Left cardiac atrium (tissue), 4 donors: ENCODE data around the gene TMEM44. TPM values are rescaled to one million over a fixed set of nuclear protein-coding genes. Genes with fewer than 3 reads are reported as not detected.

Experiments used
- ATAC-seq, 2 donors: fragments of 200-7000 bp; cut with Tn5 transposase; one replicate each; pipeline ENCODE4 v1.9.1; 2020; ENCODE audit warnings: mild to moderate bottlenecking in 2 of 2, moderate library complexity in 2 of 2
- DNase-seq: peaks from one replicate; pipeline ENCODE4 v3.0.0-alpha.2; 2020
- intact Hi-C, 2 donors: fragments of 100-400 bp; cut with DNase I; formaldehyde crosslinking; loops; one replicate each; pipeline versions ENCODE4 v1.14.1 to v1.15.1; 2022 to 2023
- total RNA-seq, 2 donors: library from RNA; stranded (reverse); fragmentation: NEBNext Ultra II Directional; extraction: Animal tissue kit (Norgen Biotek cat#: 25700); gene quantifications; one replicate each; pipeline ENCODE4 v1.2.1, GENCODE V29; 2021
- donor health status: DM: no; HTN: yes; CAD: no.
- donor health status: DM: no; HTN: yes; CAD: no; lungs with severe emphysema.
- donor health status: DM: yes; HTN: yes; CAD: no.
- donor health status: Dilated cardiomyopathy.

TMEM44 gene
- total RNA-seq, 2 donors from 2014 or later, result 5.6 to 12.1 TPM

GRCh38 chr3:194571491-194572142, 61.6 kb downstream of the TMEM44 start:
- ATAC-seq, result peak in 1 of 2 donors; percentile 2
- peak; percentile 62 for DNase-seq
- intact Hi-C loops, result loop anchor here in 1 of 2 donors (2.0 to 5.0 kb wide), 2 partner anchors 44 to 99 kb away; no protein-coding TSS in a partner anchor

GRCh38 chr3:194570898-194571297, 62.3 kb downstream of the TMEM44 start:
- ATAC-seq, result no peak
- intact Hi-C loops, result loop anchor here in 1 of 2 donors (5.0 kb wide), 1 partner anchor 44 kb away; no protein-coding TSS in a partner anchor
- DNase-seq, result no peak

- DNase-seq, result no peak
- intact Hi-C loops, result loop anchor here in 1 of 2 donors (5.0 kb wide), 1 partner anchor 43 kb away; no protein-coding TSS in a partner anchor
Observed at GRCh38 chr3:194570235-194570634, 63.0 kb downstream of the TMEM44 start.

GRCh38 chr3:194569252-194569651, 64.0 kb downstream of the TMEM44 start:
- intact Hi-C loops, result no loop called here
- no peak for DNase-seq
- ATAC-seq, result no peak

More at GRCh38 chr3:194570235-194570634, 63.0 kb downstream of the TMEM44 start:
- ATAC-seq, result no peak

- ATAC-seq, result no peak
- intact Hi-C loops, result no loop called here
- no peak for DNase-seq
Observed at GRCh38 chr3:194565597-194566190, 67.5 kb downstream of the TMEM44 start.

- intact Hi-C loops, result no loop called here
- no peak for DNase-seq
- peak in 1 of 2 donors; percentile 37 for ATAC-seq
Observed at GRCh38 chr3:194562986-194563385, 70.2 kb downstream of the TMEM44 start.

GRCh38 chr3:194561306-194561974, 71.8 kb downstream of the TMEM44 start:
- intact Hi-C loops, result no loop called here
- no peak for DNase-seq
- ATAC-seq, result peak in 1 of 2 donors; percentile 19

GRCh38 chr3:194560047-194560446, 73.2 kb downstream of the TMEM44 start:
- DNase-seq (no peak), ATAC-seq (no peak)
- intact Hi-C loops, result no loop called here

- no peak for DNase-seq
- intact Hi-C loops, result no loop called here
- no peak for ATAC-seq
Observed at GRCh38 chr3:194559530-194559929, 73.7 kb downstream of the TMEM44 start.

- DNase-seq (no peak), ATAC-seq (no peak)
- intact Hi-C loops, result no loop called here
Observed at GRCh38 chr3:194556086-194557056, 76.8 kb downstream of the TMEM44 start.

GRCh38 chr3:194555175-194556062, 77.8 kb downstream of the TMEM44 start:
- DNase-seq (peak; percentile 28), ATAC-seq (peak; percentile 32 to 75)
- intact Hi-C loops, result no loop called here

- intact Hi-C loops, result no loop called here
- peak; percentile 70 to 73 for ATAC-seq
Observed at GRCh38 chr3:194554473-194555123, 78.6 kb downstream of the TMEM44 start.

GRCh38 chr3:194552327-194552949, 80.8 kb downstream of the TMEM44 start:
- intact Hi-C loops, result no loop called here
- ATAC-seq, result no peak
- DNase-seq, result no peak

More at GRCh38 chr3:194554473-194555123, 78.6 kb downstream of the TMEM44 start:
- no peak for DNase-seq

- DNase-seq (no peak), ATAC-seq (no peak)
- intact Hi-C loops, result no loop called here
Observed at GRCh38 chr3:194549853-194550252, 83.4 kb downstream of the TMEM44 start.

- peak; percentile 45 to 61 for ATAC-seq
- DNase-seq, result no peak
- intact Hi-C loops, result no loop called here
Observed at GRCh38 chr3:194548346-194549321, 84.6 kb downstream of the TMEM44 start.

GRCh38 chr3:194547042-194547441, 86.2 kb downstream of the TMEM44 start:
- ATAC-seq (no peak), DNase-seq (no peak)
- intact Hi-C loops, result no loop called here
